ENCODE measurements around the gene TARS2. TPM values are rescaled to one million over a fixed set of nuclear protein-coding genes. Genes with fewer than 3 reads are reported as not detected.
A peak's percentile ranks its signal among the peaks of the same experiment; 100 is the strongest.

TARS2 gene
- total RNA-seq, 1 experiment from 2014 or later, result 26.3 TPM

DNA sequence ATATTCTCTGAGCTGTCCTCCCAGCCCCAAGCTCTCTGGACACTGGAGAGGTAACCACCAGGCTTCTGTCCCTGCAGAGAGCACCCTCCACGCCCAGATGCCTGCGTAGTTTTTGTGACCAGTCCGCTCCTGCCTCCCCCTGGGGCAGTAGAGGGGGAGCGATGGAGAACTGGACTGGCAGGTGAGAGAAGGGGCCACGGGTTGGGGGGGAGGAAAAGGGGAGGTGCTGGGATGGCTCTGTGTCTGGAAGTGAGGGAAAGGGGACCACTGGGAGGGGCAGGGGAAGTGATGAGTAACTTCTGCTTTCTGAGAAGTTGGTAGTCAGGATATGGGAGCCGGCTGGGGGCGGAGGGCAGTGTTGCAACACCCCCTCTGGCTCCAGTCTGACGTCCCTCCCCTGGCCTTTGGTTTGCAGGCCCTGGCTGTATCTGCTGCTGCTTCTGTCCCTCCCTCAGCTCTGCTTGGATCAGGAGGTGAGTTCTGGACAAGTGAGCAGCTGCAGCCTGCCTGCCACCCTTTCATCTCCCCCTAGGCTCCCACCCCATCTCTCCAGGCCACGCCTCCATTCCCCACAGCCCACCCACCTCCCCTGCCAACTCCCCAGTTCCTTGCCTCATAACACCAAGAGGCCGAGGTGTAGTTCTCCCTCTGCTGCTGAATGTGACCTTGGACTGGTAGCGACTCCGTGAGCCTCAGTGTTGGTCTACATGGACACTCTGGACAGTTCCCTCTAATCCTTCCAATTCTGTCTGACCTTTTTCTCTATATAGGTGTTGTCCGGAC lies 65.1 kb downstream of the TARS2 start:
- peak; percentile 33 to 43 for DNase-seq
- no peak overlapping the region for H3K4me3 ChIP-seq
- H3K27me3 ChIP-seq, result no peaks in the 10 kb centered on the region
- no peaks in the 10 kb centered on the region for H3K9me3 ChIP-seq (replicated peaks)
- H3K4me1 ChIP-seq, result peaks cover 6% of the 10 kb centered on the region; the same call in 1 of the 2 replicates
- no peak overlapping the region for H3K27ac ChIP-seq
- H3K36me3 ChIP-seq, result no peaks in the 10 kb centered on the region

DNA sequence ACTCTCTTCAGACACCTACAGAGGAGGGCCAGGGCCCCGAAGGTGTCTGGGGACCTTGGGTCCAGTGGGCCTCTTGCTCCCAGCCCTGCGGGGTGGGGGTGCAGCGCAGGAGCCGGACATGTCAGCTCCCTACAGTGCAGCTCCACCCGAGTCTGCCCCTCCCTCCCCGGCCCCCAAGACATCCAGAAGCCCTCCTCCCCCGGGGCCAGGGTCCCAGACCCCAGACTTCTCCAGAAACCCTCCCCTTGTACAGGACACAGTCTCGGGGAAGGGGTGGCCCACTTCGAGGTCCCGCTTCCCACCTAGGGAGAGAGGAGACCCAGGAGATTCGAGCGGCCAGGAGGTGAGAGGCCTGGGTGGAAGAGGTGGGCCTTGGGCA lies 65.7 kb downstream of the TARS2 start:
- H3K4me1 ChIP-seq, result peaks cover 6% of the 10 kb centered on the region; the same call in 1 of the 2 replicates
- H3K27me3 ChIP-seq, result no peaks in the 10 kb centered on the region
- H3K36me3 ChIP-seq, result no peaks in the 10 kb centered on the region
- no peaks in the 10 kb centered on the region for H3K9me3 ChIP-seq (replicated peaks)
- H3K4me3 ChIP-seq, result no peak overlapping the region
- H3K27ac ChIP-seq, result no peak overlapping the region
- DNase-seq, result no peak

DNA sequence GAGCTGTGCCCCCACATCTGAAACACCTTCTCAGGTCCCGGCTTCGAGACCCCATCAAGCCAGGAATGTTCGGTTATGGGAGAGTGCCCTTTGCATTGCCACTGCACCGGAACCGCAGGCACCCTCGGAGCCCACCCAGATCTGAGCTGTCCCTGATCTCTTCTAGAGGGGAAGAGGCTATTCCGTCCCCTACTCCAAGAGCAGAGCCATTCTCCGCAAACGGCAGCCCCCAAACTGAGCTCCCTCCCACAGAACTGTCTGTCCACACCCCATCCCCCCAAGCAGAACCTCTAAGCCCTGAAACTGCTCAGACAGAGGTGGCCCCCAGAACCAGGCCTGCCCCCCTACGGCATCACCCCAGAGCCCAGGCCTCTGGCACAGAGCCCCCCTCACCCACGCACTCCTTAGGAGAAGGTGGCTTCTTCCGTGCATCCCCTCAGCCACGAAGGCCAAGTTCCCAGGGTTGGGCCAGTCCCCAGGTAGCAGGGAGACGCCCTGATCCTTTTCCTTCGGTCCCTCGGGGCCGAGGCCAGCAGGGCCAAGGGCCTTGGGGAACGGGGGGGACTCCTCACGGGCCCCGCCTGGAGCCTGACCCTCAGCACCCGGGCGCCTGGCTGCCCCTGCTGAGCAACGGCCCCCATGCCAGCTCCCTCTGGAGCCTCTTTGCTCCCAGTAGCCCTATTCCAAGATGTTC lies 66.3 kb downstream of the TARS2 start:
- H3K27me3 ChIP-seq, result no peaks in the 10 kb centered on the region
- H3K4me1 ChIP-seq, result peaks cover 6% of the 10 kb centered on the region; the same call in 1 of the 2 replicates
- DNase-seq, result no peak
- no peak overlapping the region for H3K4me3 ChIP-seq
- H3K36me3 ChIP-seq, result no peaks in the 10 kb centered on the region
- H3K27ac ChIP-seq, result no peak overlapping the region
- H3K9me3 ChIP-seq (replicated peaks), result no peaks in the 10 kb centered on the region

DNA sequence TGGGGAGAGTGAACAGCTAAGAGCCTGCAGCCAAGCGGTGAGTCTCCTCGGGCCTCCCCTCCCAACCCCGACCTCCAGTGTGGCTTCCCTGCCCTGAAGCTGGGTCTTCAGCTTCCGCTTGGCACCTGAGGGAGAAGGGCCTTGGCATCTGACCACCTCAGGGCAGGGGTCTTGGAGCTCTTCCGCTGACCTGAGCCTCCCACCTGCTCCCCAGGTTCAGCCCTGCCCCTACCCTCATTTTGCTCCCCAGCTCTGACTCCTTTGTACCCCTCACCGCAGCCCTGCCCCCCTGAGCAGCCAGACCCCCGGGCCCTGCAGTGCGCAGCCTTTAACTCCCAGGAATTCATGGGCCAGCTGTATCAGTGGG lies 66.8 kb downstream of the TARS2 start:
- Histone ChIP-seq H3K36me3 (no peaks in the 10 kb centered on the region), H3K4me1 (peaks cover 6% of the 10 kb centered on the region; the same call in 1 of the 2 replicates), H3K27me3 (no peaks in the 10 kb centered on the region), H3K9me3 (replicated peaks) (no peaks in the 10 kb centered on the region), H3K27ac (no peak overlapping the region), H3K4me3 (no peak overlapping the region)
- DNase-seq, result no peak

DNA sequence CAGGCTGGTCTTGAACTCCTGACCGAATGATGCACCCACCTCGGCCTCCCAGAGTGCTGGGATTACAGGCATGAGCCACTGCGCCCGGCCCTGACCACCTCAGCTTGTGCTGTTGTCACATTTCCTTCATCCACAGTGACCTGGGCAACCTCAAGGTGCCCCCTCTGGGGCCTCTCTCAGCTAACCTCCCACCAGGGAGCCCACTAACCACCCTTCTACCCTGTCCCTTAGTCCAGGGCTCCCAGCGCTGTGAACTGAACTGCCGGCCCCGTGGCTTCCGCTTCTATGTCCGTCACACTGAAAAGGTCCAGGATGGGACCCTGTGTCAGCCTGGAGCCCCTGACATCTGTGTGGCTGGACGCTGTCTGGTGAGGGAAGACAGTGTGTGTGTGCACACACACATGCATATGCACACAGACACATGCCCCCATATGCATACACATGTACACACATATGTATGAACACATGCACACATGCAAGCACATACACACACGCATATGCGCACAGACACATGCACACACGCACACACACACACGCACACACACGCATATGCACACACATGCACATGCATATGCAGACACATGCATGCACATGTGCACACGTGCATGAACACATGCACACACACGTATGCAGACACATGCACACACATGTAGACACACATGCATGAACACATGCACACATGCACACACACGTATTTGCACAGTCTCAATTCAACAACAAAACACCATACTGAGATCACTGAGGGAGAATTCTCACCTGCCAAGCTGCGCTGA lies 68.2 kb downstream of the TARS2 start:
- DNase-seq, result no peak
- Histone ChIP-seq H3K27me3 (no peaks in the 10 kb centered on the region), H3K9me3 (replicated peaks) (no peaks in the 10 kb centered on the region), H3K27ac (no peak overlapping the region), H3K36me3 (no peaks in the 10 kb centered on the region), H3K4me3 (no peak overlapping the region), H3K4me1 (peaks cover 7% of the 10 kb centered on the region; the same call in 1 of the 2 replicates)

DNA sequence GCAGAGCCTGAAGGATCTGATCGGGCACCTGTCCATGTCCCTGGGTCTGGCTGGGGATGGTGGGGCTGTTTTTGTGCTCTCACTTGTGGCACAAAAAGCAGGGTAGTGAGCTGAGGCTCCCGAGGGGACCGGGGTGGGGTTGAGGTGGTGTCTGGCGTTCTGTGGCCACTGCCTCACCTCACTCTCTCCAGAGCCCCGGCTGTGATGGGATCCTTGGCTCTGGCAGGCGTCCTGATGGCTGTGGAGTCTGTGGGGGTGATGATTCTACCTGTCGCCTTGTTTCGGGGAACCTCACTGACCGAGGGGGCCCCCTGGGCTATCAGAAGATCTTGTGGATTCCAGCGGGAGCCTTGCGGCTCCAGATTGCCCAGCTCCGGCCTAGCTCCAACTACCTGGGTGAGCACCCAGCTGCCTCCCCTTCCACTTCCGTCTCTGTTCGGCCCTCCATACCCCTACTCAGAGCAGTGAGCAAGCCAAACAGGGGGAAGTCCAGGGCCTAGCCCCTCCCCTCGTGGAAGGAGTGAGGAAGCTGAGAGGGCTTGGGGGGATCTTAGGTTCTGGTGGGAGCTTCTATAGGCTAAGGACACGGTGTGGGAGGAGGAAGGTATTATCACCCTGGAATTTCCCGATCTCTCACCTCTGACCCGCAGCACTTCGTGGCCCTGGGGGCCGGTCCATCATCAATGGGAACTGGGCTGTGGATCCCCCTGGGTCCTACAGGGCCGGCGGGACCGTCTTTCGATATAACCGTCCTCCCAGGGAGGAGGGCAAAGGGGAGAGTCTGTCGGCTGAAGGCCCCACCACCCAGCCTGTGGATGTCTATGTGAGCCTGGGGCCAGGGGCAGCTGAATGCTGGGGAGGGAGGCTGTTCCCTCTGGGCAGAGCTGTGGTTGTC lies 69.0 kb downstream of the TARS2 start:
- Histone ChIP-seq H3K27ac (no peak overlapping the region), H3K36me3 (no peaks in the 10 kb centered on the region), H3K4me1 (peaks cover 8% of the 10 kb centered on the region; the same call in 1 of the 2 replicates), H3K9me3 (replicated peaks) (no peaks in the 10 kb centered on the region), H3K4me3 (no peak overlapping the region), H3K27me3 (no peaks in the 10 kb centered on the region)
- no peak for DNase-seq

DNA sequence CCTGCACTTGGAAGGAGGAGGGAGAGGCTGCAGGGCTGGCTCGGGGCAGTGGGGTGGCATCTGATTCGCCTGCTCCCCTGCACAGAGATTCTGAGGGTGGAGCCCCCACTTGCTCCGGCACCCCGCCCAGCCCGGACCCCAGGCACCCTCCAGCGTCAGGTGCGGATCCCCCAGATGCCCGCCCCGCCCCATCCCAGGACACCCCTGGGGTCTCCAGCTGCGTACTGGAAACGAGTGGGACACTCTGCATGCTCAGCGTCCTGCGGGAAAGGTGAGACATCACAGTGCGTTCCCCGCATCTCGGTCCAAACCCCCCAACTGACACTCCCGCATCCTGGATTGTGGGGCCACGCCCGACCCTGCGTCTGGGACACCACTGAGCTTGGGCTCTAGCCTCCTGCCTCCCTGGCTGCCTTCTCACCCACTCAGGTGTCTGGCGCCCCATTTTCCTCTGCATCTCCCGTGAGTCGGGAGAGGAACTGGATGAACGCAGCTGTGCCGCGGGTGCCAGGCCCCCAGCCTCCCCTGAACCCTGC lies 69.9 kb downstream of the TARS2 start:
- H3K36me3 ChIP-seq, result no peaks in the 10 kb centered on the region
- H3K9me3 ChIP-seq (replicated peaks), result no peaks in the 10 kb centered on the region
- H3K27me3 ChIP-seq, result no peaks in the 10 kb centered on the region
- DNase-seq, result no peak
- no peak overlapping the region for H3K4me3 ChIP-seq
- peaks cover 7% of the 10 kb centered on the region; the same call in 1 of the 2 replicates for H3K4me1 ChIP-seq
- H3K27ac ChIP-seq, result no peak overlapping the region

Other genes starting within 250 kb of the TARS2 start
- 3.9 and 4.7 TPM in 2 replicates for gene CA14, start 229.6 kb upstream of the TARS2 start, total RNA-seq (2014; rRNA removed; shearing (Covaris generic))
- 93.6 and 95.6 TPM in 2 replicates for gene APH1A, start 218.4 kb upstream of the TARS2 start, total RNA-seq (2014; rRNA removed; shearing (Covaris generic))
- 1.3 and 2.0 TPM in 2 replicates for gene C1orf54, start 214.6 kb upstream of the TARS2 start, total RNA-seq (2014; rRNA removed; shearing (Covaris generic))
- gene CIART, start 204.9 kb upstream of the TARS2 start, total RNA-seq (2014; rRNA removed; shearing (Covaris generic)), result not detected in 2 replicates
- 47.8 and 53.0 TPM in 2 replicates for gene MRPS21, start 193.6 kb upstream of the TARS2 start, total RNA-seq (2014; rRNA removed; shearing (Covaris generic))
- gene PRPF3, start 165.9 kb upstream of the TARS2 start, total RNA-seq (2014; rRNA removed; shearing (Covaris generic)), result 75.4 and 88.7 TPM in 2 replicates
- gene RPRD2, start 123.3 kb upstream of the TARS2 start, total RNA-seq (2014; rRNA removed; shearing (Covaris generic)), result 14.6 and 15.5 TPM in 2 replicates
- 5.0 TPM in 2 replicates for gene ECM1, start 20.7 kb downstream of the TARS2 start, total RNA-seq (2014; rRNA removed; shearing (Covaris generic))
- 0.28 TPM in 1 of 2 replicates, not detected in the other for gene FALEC, start 28.3 kb downstream of the TARS2 start, total RNA-seq (2014; rRNA removed; shearing (Covaris generic))
- gene ADAMTSL4, start 62.0 kb downstream of the TARS2 start, total RNA-seq (2014; rRNA removed; shearing (Covaris generic)), result not detected in 2 replicates
- 99.4 and 104 TPM in 2 replicates for gene MCL1, start 92.2 kb downstream of the TARS2 start, total RNA-seq (2014; rRNA removed; shearing (Covaris generic))
- gene ENSA, start 142.2 kb downstream of the TARS2 start, total RNA-seq (2014; rRNA removed; shearing (Covaris generic)), result 89.3 and 91.6 TPM in 2 replicates
- 8.9 and 11.6 TPM in 2 replicates for gene GOLPH3L, start 209.7 kb downstream of the TARS2 start, total RNA-seq (2014; rRNA removed; shearing (Covaris generic))
- 0.36 TPM in 1 of 2 replicates, not detected in the other for gene HORMAD1, start 233.5 kb downstream of the TARS2 start, total RNA-seq (2014; rRNA removed; shearing (Covaris generic))